DOHH2 (cell line): ENCODE data around the gene AP5S1.

Experiments used
- EZH2phosphoT487 ChIP-seq: fragments of 200-600 bp; sonication (generic); IDR thresholded peaks from 2 replicates; pipeline ENCODE4 v1.6.1; 2017; ENCODE audit warnings: borderline replicate concordance, mild to moderate bottlenecking, antibody characterized with exemption, low read length, moderate library complexity, mixed read lengths
- TF ChIP-seq, protein P1 (sequence below): fragments of 200-600 bp; sonication (generic); IDR thresholded peaks from one replicate; pipeline ENCODE4 v1.5.1; 2014; ENCODE audit warnings: antibody characterized with exemption, mild to moderate bottlenecking, low read depth, low read length; ENCODE audit not compliant: poor library complexity, severe bottlenecking

DNA sequence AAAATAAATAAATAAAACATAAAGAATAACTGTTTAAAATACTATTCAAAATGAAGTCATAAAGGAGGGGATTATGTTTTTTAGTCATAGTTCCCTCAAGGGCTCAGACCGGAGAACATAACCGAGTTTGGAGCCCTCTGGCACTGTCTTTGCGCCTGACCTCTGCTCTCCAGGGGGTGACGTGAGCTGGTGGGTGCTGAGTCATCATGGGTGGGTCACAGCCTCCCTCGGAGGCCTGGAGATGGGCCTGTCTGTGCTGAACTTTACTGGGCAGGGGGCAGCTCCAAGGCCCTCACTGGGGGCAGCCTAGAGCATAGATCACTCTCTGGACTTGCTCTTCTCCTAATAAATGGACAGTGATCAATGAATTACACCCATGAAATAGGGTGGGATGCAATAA, 23.1 kb downstream of the AP5S1 start:
- TF ChIP-seq, protein P1, sequence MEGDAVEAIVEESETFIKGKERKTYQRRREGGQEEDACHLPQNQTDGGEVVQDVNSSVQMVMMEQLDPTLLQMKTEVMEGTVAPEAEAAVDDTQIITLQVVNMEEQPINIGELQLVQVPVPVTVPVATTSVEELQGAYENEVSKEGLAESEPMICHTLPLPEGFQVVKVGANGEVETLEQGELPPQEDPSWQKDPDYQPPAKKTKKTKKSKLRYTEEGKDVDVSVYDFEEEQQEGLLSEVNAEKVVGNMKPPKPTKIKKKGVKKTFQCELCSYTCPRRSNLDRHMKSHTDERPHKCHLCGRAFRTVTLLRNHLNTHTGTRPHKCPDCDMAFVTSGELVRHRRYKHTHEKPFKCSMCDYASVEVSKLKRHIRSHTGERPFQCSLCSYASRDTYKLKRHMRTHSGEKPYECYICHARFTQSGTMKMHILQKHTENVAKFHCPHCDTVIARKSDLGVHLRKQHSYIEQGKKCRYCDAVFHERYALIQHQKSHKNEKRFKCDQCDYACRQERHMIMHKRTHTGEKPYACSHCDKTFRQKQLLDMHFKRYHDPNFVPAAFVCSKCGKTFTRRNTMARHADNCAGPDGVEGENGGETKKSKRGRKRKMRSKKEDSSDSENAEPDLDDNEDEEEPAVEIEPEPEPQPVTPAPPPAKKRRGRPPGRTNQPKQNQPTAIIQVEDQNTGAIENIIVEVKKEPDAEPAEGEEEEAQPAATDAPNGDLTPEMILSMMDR: no peak
- no peak for TF ChIP-seq EZH2phosphoT487
